Panc1 (cell line): ENCODE data around the gene GRIN2A.

ENCODE experiments used
- CTCF ChIP-seq: fragments of 450-650 bp; IDR thresholded peaks from 2 replicates; pipeline ENCODE4 v1.5.1; 2017; ENCODE audit warnings: mild to moderate bottlenecking
- POLR2AphosphoS5 ChIP-seq: IDR thresholded peaks from 2 replicates; pipeline ENCODE4 v1.6.1; 2012; ENCODE audit warnings: mild to moderate bottlenecking, low read depth, low read length, moderate library complexity
- SIN3A ChIP-seq: IDR thresholded peaks from 2 replicates; pipeline ENCODE4 v1.6.1; 2012; ENCODE audit warnings: low read depth, mild to moderate bottlenecking, low read length, moderate library complexity, borderline replicate concordance; ENCODE audit not compliant: insufficient read depth
- TCF7L2 ChIP-seq: IDR thresholded peaks from 2 replicates; pipeline ENCODE4 v1.6.1; 2011; ENCODE audit warnings: mild to moderate bottlenecking, low read depth, low read length, inconsistent platforms
- TF ChIP-seq, protein P1 (sequence below), 2 experiments: IDR thresholded peaks; 2 replicates each; pipeline ENCODE4 v1.6.1; 2011 to 2012; ENCODE audit warnings: low read depth in 2 of 2, control low read depth in 1 of 2, low read length in 1 of 2, mild to moderate bottlenecking in 1 of 2, moderate library complexity in 1 of 2; ENCODE audit not compliant: insufficient read depth in 1 of 2

- TF ChIP-seq CTCF (no peak), POLR2AphosphoS5 (no peak), SIN3A (no peak), TCF7L2 (no peak)
- TF ChIP-seq, protein P1, sequence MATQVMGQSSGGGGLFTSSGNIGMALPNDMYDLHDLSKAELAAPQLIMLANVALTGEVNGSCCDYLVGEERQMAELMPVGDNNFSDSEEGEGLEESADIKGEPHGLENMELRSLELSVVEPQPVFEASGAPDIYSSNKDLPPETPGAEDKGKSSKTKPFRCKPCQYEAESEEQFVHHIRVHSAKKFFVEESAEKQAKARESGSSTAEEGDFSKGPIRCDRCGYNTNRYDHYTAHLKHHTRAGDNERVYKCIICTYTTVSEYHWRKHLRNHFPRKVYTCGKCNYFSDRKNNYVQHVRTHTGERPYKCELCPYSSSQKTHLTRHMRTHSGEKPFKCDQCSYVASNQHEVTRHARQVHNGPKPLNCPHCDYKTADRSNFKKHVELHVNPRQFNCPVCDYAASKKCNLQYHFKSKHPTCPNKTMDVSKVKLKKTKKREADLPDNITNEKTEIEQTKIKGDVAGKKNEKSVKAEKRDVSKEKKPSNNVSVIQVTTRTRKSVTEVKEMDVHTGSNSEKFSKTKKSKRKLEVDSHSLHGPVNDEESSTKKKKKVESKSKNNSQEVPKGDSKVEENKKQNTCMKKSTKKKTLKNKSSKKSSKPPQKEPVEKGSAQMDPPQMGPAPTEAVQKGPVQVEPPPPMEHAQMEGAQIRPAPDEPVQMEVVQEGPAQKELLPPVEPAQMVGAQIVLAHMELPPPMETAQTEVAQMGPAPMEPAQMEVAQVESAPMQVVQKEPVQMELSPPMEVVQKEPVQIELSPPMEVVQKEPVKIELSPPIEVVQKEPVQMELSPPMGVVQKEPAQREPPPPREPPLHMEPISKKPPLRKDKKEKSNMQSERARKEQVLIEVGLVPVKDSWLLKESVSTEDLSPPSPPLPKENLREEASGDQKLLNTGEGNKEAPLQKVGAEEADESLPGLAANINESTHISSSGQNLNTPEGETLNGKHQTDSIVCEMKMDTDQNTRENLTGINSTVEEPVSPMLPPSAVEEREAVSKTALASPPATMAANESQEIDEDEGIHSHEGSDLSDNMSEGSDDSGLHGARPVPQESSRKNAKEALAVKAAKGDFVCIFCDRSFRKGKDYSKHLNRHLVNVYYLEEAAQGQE (IDR thresholded peaks at IDR 0.05; ENCODE audit: insufficient read depth in 1 of 2, low read depth in 2 of 2, low read length in 1 of 2) = no peak
These were observed 133.4 kb downstream of the GRIN2A start for GRCh38 chr16:10048850-10049249.
